Thyroid gland (tissue), 4 donors: Measurements from ENCODE around the gene SH3BGRL. TPM values are rescaled to one million over a fixed set of nuclear protein-coding genes. Genes with fewer than 3 reads are reported as not detected.

Source experiments
- DNase-seq, 2 donors: peaks; one replicate each; pipeline ENCODE4 v3.0.0-alpha.2; 2019
- H3K27ac ChIP-seq, 3 donors: fragments of 200-600 bp; sonication (generic); 1 replicate in 2 of 3; 2 replicates in 1 of 3; pipeline ENCODE4 v1.5.1; 2016 to 2019; ENCODE audit warnings: mild to moderate bottlenecking in 1 of 3, moderate library complexity in 1 of 3
- H3K27me3 ChIP-seq: fragments of 200-600 bp; sonication (generic); one replicate; pipeline ENCODE4 v1.5.1; 2019
- H3K36me3 ChIP-seq, 2 donors: fragments of 200-600 bp; sonication (generic); one replicate each; pipeline ENCODE4 v1.5.1; 2016 to 2019
- H3K4me1 ChIP-seq, 2 donors: fragments of 200-600 bp; sonication (generic); one replicate each; pipeline ENCODE4 v1.5.1; 2017 to 2019
- H3K4me3 ChIP-seq, 3 donors: fragments of 200-600 bp; sonication (generic); replicated peaks in 1 of 3; 1 replicate in 2 of 3; 2 replicates in 1 of 3; pipeline ENCODE4 v1.5.1; 2016; ENCODE audit warnings: mild to moderate bottlenecking in 1 of 3
- H3K9me3 ChIP-seq: fragments of 200-600 bp; sonication (generic); one replicate; pipeline ENCODE4 v1.5.1; 2017
- POLR2A ChIP-seq, 2 donors: fragments of 450-650 bp; IDR thresholded peaks; one replicate each; pipeline ENCODE4 v1.6.1; 2017; ENCODE audit warnings: antibody characterized with exemption in 2 of 2, mild to moderate bottlenecking in 2 of 2, moderate library complexity in 1 of 2
- WGBS, 2 donors: methylation state at CpG; one replicate each; pipeline ENCODE4 v1.1.5; 2017; 5-methylcytosine and 5-hydroxymethylcytosine counted together
- intact Hi-C: fragments of 100-400 bp; cut with DNase I; formaldehyde crosslinking; loops from one replicate; pipeline ENCODE4 v1.15.1; 2023
- total RNA-seq, 4 donors: library from RNA; depleted of rRNA; stranded (reverse); fragments of >200 nt; gene quantifications; one replicate each; pipeline ENCODE4 v1.2.3, GENCODE V29; 2016
- TF ChIP-seq, protein P1 (sequence below), 6 experiments: fragments of 200-600 bp in 3 of 6; fragments of 450-650 bp in 3 of 6; sonication (generic) in 3 of 6; IDR thresholded peaks; one replicate each; pipeline ENCODE4 v1.5.1; 2016 to 2019; ENCODE audit warnings: antibody characterized with exemption in 6 of 6, mild to moderate bottlenecking in 2 of 6, inconsistent platforms in 1 of 6, moderate library complexity in 1 of 6

SH3BGRL gene
- total RNA-seq, 4 donors from 2014 or later: 104 to 150 (median 123) TPM

DNA sequence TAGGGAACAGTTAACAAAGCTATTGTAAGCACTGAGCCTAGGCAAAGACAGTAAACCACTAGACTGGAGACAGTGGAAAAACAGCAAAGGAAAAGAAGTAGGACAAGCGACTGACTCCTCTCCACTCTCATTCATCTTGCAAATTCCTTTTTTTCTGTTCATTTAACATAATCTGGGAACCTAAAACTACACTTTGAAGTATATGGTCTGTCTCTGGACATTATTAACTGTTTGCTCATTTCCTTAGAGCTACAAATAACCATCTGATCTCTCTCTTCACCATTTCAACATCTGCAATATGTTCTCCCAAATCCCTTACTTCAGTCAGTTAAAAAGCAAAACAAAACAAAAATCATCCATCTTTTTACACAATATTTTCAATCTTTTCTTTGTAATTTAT, 831 bp upstream of the SH3BGRL start:
- intact Hi-C loops: no loop called here
- no peaks in the 10 kb centered on the region for H3K9me3 ChIP-seq
- peak overlapping the region in 2 of 3 donors; percentile 29 to 39 for H3K4me3 ChIP-seq
- 14 to 24% methylated on average over 1 of the region's 1 CpG for WGBS, 2 donors
- H3K4me1 ChIP-seq: peaks cover 0 to 4% of the 10 kb centered on the region in 2 donors
- no peak for DNase-seq
- TF ChIP-seq, protein P1, sequence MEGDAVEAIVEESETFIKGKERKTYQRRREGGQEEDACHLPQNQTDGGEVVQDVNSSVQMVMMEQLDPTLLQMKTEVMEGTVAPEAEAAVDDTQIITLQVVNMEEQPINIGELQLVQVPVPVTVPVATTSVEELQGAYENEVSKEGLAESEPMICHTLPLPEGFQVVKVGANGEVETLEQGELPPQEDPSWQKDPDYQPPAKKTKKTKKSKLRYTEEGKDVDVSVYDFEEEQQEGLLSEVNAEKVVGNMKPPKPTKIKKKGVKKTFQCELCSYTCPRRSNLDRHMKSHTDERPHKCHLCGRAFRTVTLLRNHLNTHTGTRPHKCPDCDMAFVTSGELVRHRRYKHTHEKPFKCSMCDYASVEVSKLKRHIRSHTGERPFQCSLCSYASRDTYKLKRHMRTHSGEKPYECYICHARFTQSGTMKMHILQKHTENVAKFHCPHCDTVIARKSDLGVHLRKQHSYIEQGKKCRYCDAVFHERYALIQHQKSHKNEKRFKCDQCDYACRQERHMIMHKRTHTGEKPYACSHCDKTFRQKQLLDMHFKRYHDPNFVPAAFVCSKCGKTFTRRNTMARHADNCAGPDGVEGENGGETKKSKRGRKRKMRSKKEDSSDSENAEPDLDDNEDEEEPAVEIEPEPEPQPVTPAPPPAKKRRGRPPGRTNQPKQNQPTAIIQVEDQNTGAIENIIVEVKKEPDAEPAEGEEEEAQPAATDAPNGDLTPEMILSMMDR (IDR thresholded peaks at IDR 0.05): no peak
- no peak for TF ChIP-seq POLR2A (IDR thresholded peaks at IDR 0.05)
- no peaks in the 10 kb centered on the region for H3K36me3 ChIP-seq
- no peaks in the 10 kb centered on the region for H3K27me3 ChIP-seq
- H3K27ac ChIP-seq: peak overlapping the region; percentile 46 to 76 (median 61)

DNA sequence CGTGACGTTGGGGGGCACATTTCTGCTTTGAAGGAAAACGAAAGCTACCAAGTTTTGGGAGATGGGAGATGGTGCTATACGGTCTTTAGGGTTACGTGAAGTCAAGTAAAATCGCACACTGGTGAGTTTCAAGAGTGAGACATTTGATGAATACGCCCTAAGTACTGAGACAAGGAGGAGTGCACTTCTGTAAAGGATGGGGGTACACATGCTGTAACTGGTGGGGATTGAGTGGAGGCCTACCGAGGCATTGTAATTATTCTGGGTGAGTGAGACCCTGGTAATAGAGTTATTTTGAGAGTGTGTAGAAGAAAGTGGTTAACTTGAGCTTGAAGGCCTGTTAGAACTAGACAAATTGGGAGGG, 536 bp downstream of the SH3BGRL start:
- Histone ChIP-seq H3K4me3 (peak overlapping the region in 2 of 3 donors; percentile 29 to 39), H3K27ac (peak overlapping the region; percentile 46 to 76 (median 61)), H3K27me3 (no peaks in the 10 kb centered on the region), H3K36me3 (no peaks in the 10 kb centered on the region), H3K9me3 (no peaks in the 10 kb centered on the region), H3K4me1 (peaks cover 0 to 4% of the 10 kb centered on the region in 2 donors)
- DNase-seq: no peak
- intact Hi-C loops: no loop called here
- no peak for TF ChIP-seq POLR2A (IDR thresholded peaks at IDR 0.05)
- TF ChIP-seq, protein P1 (IDR thresholded peaks at IDR 0.05): no peak
- WGBS, 2 donors: 0 to 1% methylated on average over 8 of the region's 8 CpGs

DNA sequence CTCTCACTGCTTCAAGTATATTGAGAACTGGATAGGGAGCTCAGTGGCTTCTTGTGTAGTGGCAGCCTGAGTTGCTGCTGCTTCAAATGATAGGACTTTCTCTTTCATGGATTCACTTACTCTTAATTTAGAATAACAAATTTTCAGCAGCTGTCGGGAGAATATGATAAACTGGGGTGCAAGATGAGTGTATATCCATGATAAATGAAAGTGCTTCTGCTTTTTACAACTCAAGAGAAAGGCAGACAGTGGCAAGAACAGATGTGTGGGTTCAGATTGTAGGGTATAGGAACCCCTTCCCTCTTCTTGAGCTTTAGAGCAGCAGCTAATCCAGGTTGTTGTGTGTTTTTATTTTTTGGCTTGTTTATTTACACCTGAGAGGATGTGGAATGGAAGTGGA, 1.0 kb downstream of the SH3BGRL start:
- Histone ChIP-seq H3K27me3 (no peaks in the 10 kb centered on the region), H3K36me3 (no peaks in the 10 kb centered on the region), H3K4me1 (peaks cover 0 to 4% of the 10 kb centered on the region in 2 donors), H3K4me3 (peak overlapping the region in 2 of 3 donors; percentile 29 to 39), H3K9me3 (no peaks in the 10 kb centered on the region), H3K27ac (peak overlapping the region in 2 of 3 donors; percentile 46 to 76)
- TF ChIP-seq, protein P1 (IDR thresholded peaks at IDR 0.05): no peak
- TF ChIP-seq POLR2A (IDR thresholded peaks at IDR 0.05): no peak
- DNase-seq: no peak
- 11 to 19% methylated on average over 1 of the region's 1 CpG for WGBS, 2 donors
- intact Hi-C loops: no loop called here

DNA sequence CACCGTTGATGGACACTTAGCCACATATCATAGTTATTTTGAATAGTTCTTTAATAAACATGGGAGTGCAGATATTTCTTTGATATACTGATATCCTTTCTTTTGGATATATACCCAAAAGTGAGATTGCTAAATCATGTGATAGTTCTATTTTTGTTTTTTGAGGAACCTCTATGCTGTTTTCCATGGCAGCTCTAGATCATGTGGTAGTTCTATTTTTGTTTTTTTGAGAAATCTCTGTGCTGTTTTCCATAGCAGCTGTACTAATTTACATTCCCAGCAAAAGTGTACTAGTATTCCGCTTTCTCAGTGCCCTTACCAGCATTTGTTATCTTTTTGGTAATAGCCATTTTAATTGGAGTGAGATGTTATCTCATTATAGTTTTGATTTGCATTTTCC, 3.6 kb downstream of the SH3BGRL start:
- no peak overlapping the region for H3K4me3 ChIP-seq
- H3K4me1 ChIP-seq: peaks cover 0 to 7% of the 10 kb centered on the region in 2 donors
- no peaks in the 10 kb centered on the region for H3K9me3 ChIP-seq
- WGBS, 2 donors: 91 to 95% methylated on average over 2 of the region's 2 CpGs
- intact Hi-C loops: no loop called here
- no peak for TF ChIP-seq POLR2A (IDR thresholded peaks at IDR 0.05)
- TF ChIP-seq, protein P1 (IDR thresholded peaks at IDR 0.05): no peak
- no peak overlapping the region for H3K27ac ChIP-seq
- no peaks in the 10 kb centered on the region for H3K27me3 ChIP-seq
- H3K36me3 ChIP-seq: no peaks in the 10 kb centered on the region
- no peak for DNase-seq

DNA sequence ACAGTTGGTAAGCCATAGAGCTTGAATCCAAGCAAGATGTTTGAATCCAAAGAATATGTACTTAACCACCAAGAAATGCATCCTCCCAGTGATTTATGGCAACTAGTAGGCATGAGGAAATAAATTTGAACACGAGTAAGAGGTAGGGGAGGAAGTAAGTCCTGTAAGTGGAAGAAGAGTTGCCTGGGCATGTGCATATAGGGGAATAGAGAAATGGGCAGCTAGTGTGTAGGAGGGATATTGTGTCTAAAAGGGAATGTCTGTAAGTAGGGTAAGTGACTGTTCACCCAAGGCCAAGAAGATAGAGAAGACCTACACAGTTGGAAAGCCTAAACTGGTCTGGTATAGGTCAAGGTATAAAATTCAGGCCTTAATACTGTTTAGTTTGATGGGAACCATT, 4.6 kb downstream of the SH3BGRL start:
- 55 to 79% methylated on average over 1 of the region's 1 CpG for WGBS, 2 donors
- DNase-seq: no peak
- Histone ChIP-seq H3K36me3 (no peaks in the 10 kb centered on the region), H3K4me1 (peaks cover 0 to 7% of the 10 kb centered on the region in 2 donors), H3K4me3 (no peak overlapping the region), H3K9me3 (no peaks in the 10 kb centered on the region), H3K27ac (no peak overlapping the region), H3K27me3 (no peaks in the 10 kb centered on the region)
- intact Hi-C loops: no loop called here
- TF ChIP-seq, protein P1 (IDR thresholded peaks at IDR 0.05): no peak
- TF ChIP-seq POLR2A (IDR thresholded peaks at IDR 0.05): no peak
